A549 (cell line): ENCODE measurements around the gene PKM. TPM values are rescaled to one million over a fixed set of nuclear protein-coding genes. Genes with fewer than 3 reads are reported as not detected.

Experiments
- ATAC-seq, 2 experiments: fragments of 200-7000 bp in 1 of 2; fragments of >200 bp in 1 of 2; cut with Nextera tagmentation in 1 of 2; cut with Tn5 transposase in 1 of 2; 3 replicates each; pipeline versions ENCODE4 v1.8.0 to v1.9.1; 2018 to 2020; ENCODE audit warnings: mild to moderate bottlenecking in 1 of 2, moderate library complexity in 1 of 2
- CTCF ChIA-PET: fragments of 300-600 bp; sonication (Branson Sonifier 250); formaldehyde crosslinking; extraction: SDS; loops from one replicate; lab custom pipeline; 2021; ENCODE audit warnings: antibody characterized with exemption, inconsistent platforms; lab: Yijun Ruan, JAX
- POLR2A ChIA-PET: fragments of 350-600 bp; formaldehyde crosslinking; extraction: SDS; loops from one replicate; lab custom pipeline; 2021; ENCODE audit warnings: antibody characterized with exemption, inconsistent platforms; lab: Yijun Ruan, JAX
- DNase-seq, 2 experiments: peaks; one replicate each; pipeline versions ENCODE4 v3.0.0 to v3.0.0-alpha.2; 2011 to 2016; ENCODE audit warnings: low read depth in 1 of 2, low spot score in 1 of 2
- FAIRE-seq: peaks from 2 replicates; lab custom pipeline; 2011; peaks lifted over from hg19 to GRCh38; lab: Jason Lieb, UNC
- H3K27ac ChIP-seq, 2 experiments: fragments of >200 bp; sonication (Bioruptor Twin); formaldehyde crosslinking; 3 replicates each; pipeline ENCODE4 v1.5.1; 2016 to 2017
- H3K4me1 ChIP-seq: fragments of >200 bp; sonication (Bioruptor Twin); formaldehyde crosslinking; 3 replicates; pipeline ENCODE4 v1.6.1; 2016
- H3K4me2 ChIP-seq: fragments of >200 bp; sonication (Bioruptor Twin); formaldehyde crosslinking; 3 replicates; pipeline ENCODE4 v1.6.1; 2016
- H3K4me3 ChIP-seq: fragments of >200 bp; sonication (Bioruptor Twin); formaldehyde crosslinking; 3 replicates; pipeline ENCODE4 v1.5.1; 2016
- H3K9me3 ChIP-seq: fragments of >200 bp; sonication (Bioruptor Twin); formaldehyde crosslinking; 3 replicates; pipeline ENCODE4 v1.6.1; 2016
- ATOH8 ChIP-seq: fragments of 250-450 bp; sonication (Bioruptor Pico); IDR thresholded peaks from 2 replicates; pipeline ENCODE4 v1.5.0; 2020; ENCODE audit warnings: low read depth, mild to moderate bottlenecking, moderate library complexity
- BCL3 ChIP-seq: fragments of >200 bp; sonication (Bioruptor Twin); formaldehyde crosslinking; IDR thresholded peaks from 3 replicates; pipeline ENCODE4 v1.6.1; 2016
- CHD2 ChIP-seq: fragments of 150-350 bp; IDR thresholded peaks from 2 replicates; pipeline ENCODE4 v1.6.1; 2014; ENCODE audit warnings: low read length; ENCODE audit not compliant: partially characterized antibody
- CHD4 ChIP-seq: fragments of 200-600 bp; sonication (generic); IDR thresholded peaks from 2 replicates; pipeline ENCODE4 v1.6.1; 2016; ENCODE audit warnings: antibody characterized with exemption, mild to moderate bottlenecking, borderline replicate concordance
- EHMT2 ChIP-seq: fragments of 200-600 bp; sonication (generic); IDR thresholded peaks from 2 replicates; pipeline ENCODE4 v1.6.1; 2016; ENCODE audit warnings: antibody characterized with exemption, low read depth, mild to moderate bottlenecking, moderate library complexity
- HOXA7 ChIP-seq: fragments of 250-450 bp; sonication (Bioruptor Pico); IDR thresholded peaks from 2 replicates; pipeline ENCODE4 v1.5.0; 2020; ENCODE audit warnings: mild to moderate bottlenecking, moderate library complexity
- HOXB13 ChIP-seq: fragments of 250-450 bp; sonication (Bioruptor Pico); IDR thresholded peaks from 2 replicates; pipeline ENCODE4 v1.5.0; 2020; ENCODE audit warnings: low read depth, mild to moderate bottlenecking, moderate library complexity
- JUN ChIP-seq, 2 experiments: fragments of >200 bp; sonication (Bioruptor Twin); formaldehyde crosslinking; IDR thresholded peaks; 2 replicates in 1 of 2; 3 replicates in 1 of 2; pipeline ENCODE4 v1.6.1; 2016 to 2017
- KDM1A ChIP-seq: fragments of 200-600 bp; sonication (generic); IDR thresholded peaks from 2 replicates; pipeline ENCODE4 v1.6.1; 2016; ENCODE audit warnings: low read depth, mild to moderate bottlenecking
- POLR2AphosphoS2 ChIP-seq: conservative IDR thresholded peaks from 2 replicates; pipeline ENCODE4 v1.6.1; 2012; ENCODE audit warnings: low read length, improper control_type of control experiment, inconsistent platforms
- RARB ChIP-seq: fragments of 250-450 bp; sonication (Bioruptor Pico); IDR thresholded peaks from 2 replicates; pipeline ENCODE4 v1.8.0; 2021; ENCODE audit warnings: mild to moderate bottlenecking, moderate library complexity
- RCOR1 ChIP-seq: fragments of 150-350 bp; IDR thresholded peaks from 2 replicates; pipeline ENCODE4 v1.6.1; 2014; ENCODE audit warnings: antibody characterized with exemption, low read length, low read depth
- TFCP2L1 ChIP-seq: fragments of 250-450 bp; sonication (Bioruptor Pico); IDR thresholded peaks from 2 replicates; pipeline ENCODE4 v1.5.0; 2021; ENCODE audit warnings: mild to moderate bottlenecking
- ZC3H11A ChIP-seq: fragments of 450-650 bp; IDR thresholded peaks from 2 replicates; pipeline ENCODE4 v1.6.1; 2014; ENCODE audit warnings: antibody characterized with exemption, mild to moderate bottlenecking
- WGBS: methylation state at CpG from one replicate; pipeline ENCODE4 v1.1.6; 2017; ENCODE audit errors: missing lambda C conversion rate; 5-methylcytosine and 5-hydroxymethylcytosine counted together
- polyA plus RNA-seq, 4 experiments: library from polyadenylated mRNA; depleted of rRNA in 3 of 4; stranded (reverse); fragments of >200 nt; fragmentation: RNase III in 1 of 4; extraction: RNeasy Plus Mini Kit Qiagen cat#74134 plus additional on column Dnase treatment in 1 of 4; gene quantifications; 2 replicates in 3 of 4; 3 replicates in 1 of 4; pipeline ENCODE4 v1.2.3, GENCODE V29; 2011 to 2017

The PKM gene
- polyA plus RNA-seq, 2 of the 4 experiments (the other 2 are of a cell fraction): 3,443 to 3,848 TPM

- DNase-seq (no peak), ATAC-seq (no peak; a peak in 1 of 6 replicates), FAIRE-seq (no peak)
- H3K4me1 ChIP-seq: peaks cover 70% of the 10 kb centered on the region
- no peak overlapping the region for H3K4me3 ChIP-seq
- no peaks in the 10 kb centered on the region for H3K9me3 ChIP-seq
- WGBS: 86% methylated on average over 10 of the region's 10 CpGs
- H3K4me2 ChIP-seq: no peak overlapping the region
- POLR2A ChIA-PET: interaction anchor here (0.6 to 1.9 kb wide), 5 partner anchors 10 to 28 kb away, joined by 3 to 11 read pairs (median 3); partner anchors contain the start of gene PKM
- CTCF ChIA-PET: interaction anchor here (1.0 to 31.0 kb wide), 5 partner anchors 6 to 81 kb away, joined by 3 to 644 read pairs (median 12); partner anchors contain the start of gene PKM
- H3K27ac ChIP-seq: peak overlapping the region in 1 of 2 experiments; percentile 10; a peak in 1 of 6 replicates
- TF ChIP-seq POLR2AphosphoS2: 0 out of 2 replicates have a peak, but pooled peaks have one; percentile 32
- TF ChIP-seq ATOH8: no peak
These were observed 24.9 kb downstream of the PKM start for GRCh38 chr15:72205896-72206676.

GRCh38 chr15:72205273-72205672, 25.7 kb downstream of the PKM start:
- 88% methylated on average over 2 of the region's 2 CpGs for WGBS
- FAIRE-seq (no peak), DNase-seq (no peak), ATAC-seq (no peak)
- no peaks in the 10 kb centered on the region for H3K9me3 ChIP-seq
- CTCF ChIA-PET: interaction anchor here (1.2 to 31.0 kb wide), 3 partner anchors 23 to 82 kb away, joined by 3 to 644 read pairs (median 12); partner anchors contain the start of gene PKM
- H3K27ac ChIP-seq: no peak overlapping the region
- POLR2A ChIA-PET: interaction anchor here (0.9 to 1.3 kb wide), 2 partner anchors 21 to 26 kb away, joined by 3 to 4 read pairs; partner anchors contain the start of gene PKM
- TF ChIP-seq CHD2: no peak
- no peak for TF ChIP-seq TFCP2L1 (CRISPR knock-in tag)
- no peak for TF ChIP-seq HOXA7 (CRISPR knock-in tag)
- TF ChIP-seq EHMT2: no peak
- TF ChIP-seq RCOR1: no peak
- no peak for TF ChIP-seq BCL3
- TF ChIP-seq RARB (CRISPR knock-in tag): no peak
- TF ChIP-seq POLR2AphosphoS2: no peak
- no peak for TF ChIP-seq ZC3H11A
- no peak for TF ChIP-seq KDM1A
- TF ChIP-seq HOXB13 (CRISPR knock-in tag): no peak
- H3K4me2 ChIP-seq: no peak overlapping the region
- no peak overlapping the region for H3K4me3 ChIP-seq
- H3K4me1 ChIP-seq: peaks cover 77% of the 10 kb centered on the region

- WGBS: 73% methylated on average over 5 of the region's 5 CpGs
- CTCF ChIA-PET: interaction anchor here (0.5 to 31.0 kb wide), 5 partner anchors 8 to 82 kb away, joined by 3 to 644 read pairs (median 5); partner anchors contain the start of gene PKM
- TF ChIP-seq POLR2AphosphoS2 (peak; percentile 35; the same call in 1 of the 2 replicates), RARB (CRISPR knock-in tag) (no peak)
- TF ChIP-seq, all 56 proteins: peak for 1
- FAIRE-seq (no peak), ATAC-seq (no peak), DNase-seq (peak in 1 of 2 experiments; percentile 45)
- H3K4me2 ChIP-seq: no peak overlapping the region
- H3K27ac ChIP-seq: peak overlapping the region in 1 of 2 experiments; percentile 56; a peak in 3 of 6 replicates
- POLR2A ChIA-PET: interaction anchor here (0.6 to 1.6 kb wide), 3 partner anchors 23 to 34 kb away, joined by 3 to 8 read pairs (median 7); partner anchors contain the start of gene PKM
- peaks cover 85% of the 10 kb centered on the region for H3K4me1 ChIP-seq
- no peak overlapping the region for H3K4me3 ChIP-seq
- no peaks in the 10 kb centered on the region for H3K9me3 ChIP-seq
These were observed 27.5 kb downstream of the PKM start for GRCh38 chr15:72203507-72203837.

- ChIA-PET POLR2A (interaction anchor here (1.2 to 1.6 kb wide), 2 partner anchors 24 to 28 kb away, joined by 7 to 8 read pairs; partner anchors contain the start of gene PKM), CTCF (interaction anchor here (1.3 to 31.0 kb wide), 4 partner anchors 8 to 83 kb away, joined by 3 to 644 read pairs (median 6); partner anchors contain the start of gene PKM)
- WGBS: 81% methylated on average over 8 of the region's 8 CpGs
- Histone ChIP-seq H3K27ac (peak overlapping the region; percentile 8 to 56; a peak in 3 of 6 replicates), H3K4me1 (peaks cover 84% of the 10 kb centered on the region), H3K4me3 (no peak overlapping the region), H3K4me2 (no peak overlapping the region)
- FAIRE-seq: no peak
- ATAC-seq: no peak
- TF ChIP-seq CHD4: no peak
- TF ChIP-seq JUN (IDR thresholded peaks at IDR 0.05): 0 out of 5 replicates have a peak, but pooled peaks of 1 of the 2 experiments have one; percentile 31
- TF ChIP-seq, all 56 proteins: peak for 1
- no peaks in the 10 kb centered on the region for H3K9me3 ChIP-seq
- no peak for DNase-seq
These were observed 28.0 kb downstream of the PKM start for GRCh38 chr15:72202801-72203506.
